ENCODE measurements around the gene VPS16. TPM values are rescaled to one million over a fixed set of nuclear protein-coding genes. Genes with fewer than 3 reads are reported as not detected.

The VPS16 gene
- total and polyA plus RNA-seq, 2 of the 4 experiments (the other 2 are of a cell fraction) = 38.7 to 48.0 TPM

- ATAC-seq (ENCODE audit: low read depth) = no peak
Observed at GRCh38 chr20:2835331-2835796, 5.2 kb upstream of the VPS16 start.

More at GRCh38 chr20:2835331-2835796, 5.2 kb upstream of the VPS16 start:
- dilution Hi-C loops (cut with HindIII; ENCODE audit: low sequenced_read_pairs, unreplicated experiment) (no loop called here), intact Hi-C loops (cut with micrococcal nuclease) (no loop called here), in situ Hi-C loops (cut with MboI; ENCODE audit: low sequenced_read_pairs) (loop anchor here (25.0 kb wide), 1 partner anchor 323 kb away; the partner anchor contains the start of gene ZNF343)
- H3K27me3 ChIP-seq (ENCODE audit: control insufficient read depth, insufficient read depth, low read length) = no peaks in the 10 kb centered on the region
- H3K36me3 ChIP-seq (ENCODE audit: control insufficient read depth, insufficient read depth, low read length) = peaks cover 26% of the 10 kb centered on the region
- no peak overlapping the region for H3K9ac ChIP-seq (ENCODE audit: low read depth, low read length)
- H4K8ac ChIP-seq (ENCODE audit: low read depth in 2 of 2, low read length in 2 of 2) = no peak overlapping the region
- no peak overlapping the region for H3K23ac ChIP-seq (ENCODE audit: low read depth, low read length)
- no CpG with 5 or more reads among the region's 6 CpGs for WGBS, 2 experiments (ENCODE audit: extremely low coverage in 2 of 2, insufficient read length in 1 of 2)
- no peaks in the 10 kb centered on the region for H3K9me3 ChIP-seq (ENCODE audit: control insufficient read depth, insufficient read depth, low read length)
- no peak overlapping the region for H2BK15ac ChIP-seq (ENCODE audit: low read depth, low read length)
- no peak overlapping the region for H3K4ac ChIP-seq (ENCODE audit: low read depth, low read length)
- H3K56ac ChIP-seq (ENCODE audit: extremely low read depth, insufficient read depth, low read length) = no peak overlapping the region
- H2AFZ ChIP-seq (replicated peaks; ENCODE audit: low read length, poor library complexity) = no peak overlapping the region
- no peak overlapping the region for H2AK9ac ChIP-seq (replicated peaks; ENCODE audit: low read depth, low read length, poor library complexity)
- H4K5ac ChIP-seq (ENCODE audit: low read depth, low read length) = no peak overlapping the region
- peaks cover 7 to 23% of the 10 kb centered on the region in 2 experiments; a peak in 3 of 4 replicates for H3K79me1 ChIP-seq (ENCODE audit: low read depth in 1 of 2, low read length in 2 of 2)
- peaks cover 3% of the 10 kb centered on the region; the same call in 1 of the 2 replicates for H4K20me1 ChIP-seq (ENCODE audit: insufficient read depth, low read length)
- no peak overlapping the region for H3K14ac ChIP-seq (replicated peaks; ENCODE audit: low read depth, low read length)
- no TSS peak for BruUV-seq (replicated peaks)
- H3K9me1 ChIP-seq (ENCODE audit: insufficient read depth, low read length) = peaks cover 30% of the 10 kb centered on the region
- no peak overlapping the region for H3K18ac ChIP-seq (ENCODE audit: low read depth, low read length)
- CTCF ChIA-PET = interaction anchor here (0.6 kb wide), 1 partner anchor 1060 kb away, joined by 5 read pairs; no protein-coding TSS in a partner anchor
- H2BK20ac ChIP-seq (ENCODE audit: low read depth, low read length) = no peak overlapping the region
- no peak overlapping the region for H3K27ac ChIP-seq (ENCODE audit: insufficient read depth, low read length)
- H3K4me3 ChIP-seq (ENCODE audit: insufficient read depth, low read depth, low read length) = no peak overlapping the region
- no peak overlapping the region for H4K91ac ChIP-seq (ENCODE audit: insufficient read depth, low read depth, low read length)
- POLR2A ChIA-PET (ENCODE audit: unreplicated experiment) = no interaction called here
- H3K4me1 ChIP-seq (ENCODE audit: control insufficient read depth, insufficient read depth, low read length) = peaks cover 12% of the 10 kb centered on the region
- H3K4me2 ChIP-seq (ENCODE audit: low read depth, low read length) = no peak overlapping the region
- H2AK5ac ChIP-seq (ENCODE audit: low read depth, low read length) = no peak overlapping the region
- TF ChIP-seq RCOR1 (IDR thresholded peaks at IDR 0.05; ENCODE audit: insufficient replicate concordance, low read length) = no peak
- TF ChIP-seq CHD1 (IDR thresholded peaks at IDR 0.05; ENCODE audit: low read depth, low read length) = no peak
- TF ChIP-seq MAFK (IDR thresholded peaks at IDR 0.05; ENCODE audit: low read depth, low read length) = no peak
- TF ChIP-seq RFX5 (IDR thresholded peaks at IDR 0.05; ENCODE audit: low read depth, low read length) = no peak
- no peak for TF ChIP-seq RAD21 (IDR thresholded peaks at IDR 0.05; ENCODE audit: low read length)
- no peak for TF ChIP-seq CTCF (conservative IDR thresholded peaks at IDR 0.05; ENCODE audit: low read depth, low read length)
- TF ChIP-seq MAZ (IDR thresholded peaks at IDR 0.05; ENCODE audit: borderline replicate concordance, low read depth, low read length) = no peak
- TF ChIP-seq NFE2L2 (IDR thresholded peaks at IDR 0.05; ENCODE audit: low read depth, low read length) = no peak
- TF ChIP-seq MXI1 (IDR thresholded peaks at IDR 0.05; ENCODE audit: borderline replicate concordance, low read depth, low read length) = no peak
- TF ChIP-seq CEBPB (IDR thresholded peaks at IDR 0.05; ENCODE audit: low read depth, low read length) = no peak
- no peak overlapping the region for H2BK5ac ChIP-seq (ENCODE audit: low read depth, low read length, poor library complexity, severe bottlenecking)
- H2BK120ac ChIP-seq (ENCODE audit: low read depth, low read length) = no peak overlapping the region
- no peak for DNase-seq
